NB4 (cell line): ENCODE data around the gene LRMDA.
"Not testable (repeated sequence)": the region's sequence is repeated elsewhere in the genome, so short reads cannot be mapped to it uniquely, and the experiment has no call there.

Experiments
- DNase-seq: peaks from one replicate; pipeline ENCODE4 v3.0.0; 2010; ENCODE audit warnings: low read depth
- H3K4me3 ChIP-seq: one replicate; pipeline ENCODE4 v1.5.1; 2011; ENCODE audit warnings: mild to moderate bottlenecking, low read depth, low read length, moderate library complexity
- MYC ChIP-seq: IDR thresholded peaks from 2 replicates; pipeline ENCODE4 v1.6.1; 2011; ENCODE audit warnings: low read depth, low read length
- POLR2A ChIP-seq: IDR thresholded peaks from 2 replicates; pipeline ENCODE4 v1.6.1; 2011; ENCODE audit warnings: mild to moderate bottlenecking; ENCODE audit not compliant: insufficient read length; ENCODE audit errors: extremely low read depth
- TF ChIP-seq, protein P1 (sequence below): IDR thresholded peaks from one replicate; pipeline ENCODE4 v1.5.1; 2012; ENCODE audit warnings: low read depth, low read length
- TF ChIP-seq, protein P2 (sequence below): IDR thresholded peaks from 2 replicates; pipeline ENCODE4 v1.6.1; 2011; ENCODE audit warnings: low read depth, low read length

LRMDA gene

DNA sequence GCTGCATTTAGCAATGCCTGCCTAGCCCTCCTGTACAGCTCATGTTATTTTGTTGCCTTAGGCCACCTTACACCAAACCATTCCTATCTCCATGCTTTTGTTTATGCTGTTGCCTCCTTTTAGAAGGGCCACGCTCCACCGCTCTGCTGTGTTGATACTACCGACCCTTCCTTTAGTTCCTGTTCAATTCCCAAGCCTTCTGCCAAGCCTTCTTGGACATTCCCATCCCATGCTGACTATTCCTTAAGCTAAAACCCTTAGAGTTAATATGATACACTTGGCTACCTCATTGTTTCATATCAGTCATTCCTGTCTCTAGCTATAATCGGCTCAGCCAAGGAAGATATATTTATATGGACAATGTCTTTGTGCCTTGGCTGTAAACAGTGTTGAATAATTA, 705.5 kb downstream of the LRMDA start:
- H3K4me3 ChIP-seq: no peak overlapping the region
- DNase-seq: no peak
- TF ChIP-seq, protein P1, sequence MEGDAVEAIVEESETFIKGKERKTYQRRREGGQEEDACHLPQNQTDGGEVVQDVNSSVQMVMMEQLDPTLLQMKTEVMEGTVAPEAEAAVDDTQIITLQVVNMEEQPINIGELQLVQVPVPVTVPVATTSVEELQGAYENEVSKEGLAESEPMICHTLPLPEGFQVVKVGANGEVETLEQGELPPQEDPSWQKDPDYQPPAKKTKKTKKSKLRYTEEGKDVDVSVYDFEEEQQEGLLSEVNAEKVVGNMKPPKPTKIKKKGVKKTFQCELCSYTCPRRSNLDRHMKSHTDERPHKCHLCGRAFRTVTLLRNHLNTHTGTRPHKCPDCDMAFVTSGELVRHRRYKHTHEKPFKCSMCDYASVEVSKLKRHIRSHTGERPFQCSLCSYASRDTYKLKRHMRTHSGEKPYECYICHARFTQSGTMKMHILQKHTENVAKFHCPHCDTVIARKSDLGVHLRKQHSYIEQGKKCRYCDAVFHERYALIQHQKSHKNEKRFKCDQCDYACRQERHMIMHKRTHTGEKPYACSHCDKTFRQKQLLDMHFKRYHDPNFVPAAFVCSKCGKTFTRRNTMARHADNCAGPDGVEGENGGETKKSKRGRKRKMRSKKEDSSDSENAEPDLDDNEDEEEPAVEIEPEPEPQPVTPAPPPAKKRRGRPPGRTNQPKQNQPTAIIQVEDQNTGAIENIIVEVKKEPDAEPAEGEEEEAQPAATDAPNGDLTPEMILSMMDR: no peak
- TF ChIP-seq MYC: no peak
- TF ChIP-seq, protein P2, sequence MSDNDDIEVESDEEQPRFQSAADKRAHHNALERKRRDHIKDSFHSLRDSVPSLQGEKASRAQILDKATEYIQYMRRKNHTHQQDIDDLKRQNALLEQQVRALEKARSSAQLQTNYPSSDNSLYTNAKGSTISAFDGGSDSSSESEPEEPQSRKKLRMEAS: no peak

DNA sequence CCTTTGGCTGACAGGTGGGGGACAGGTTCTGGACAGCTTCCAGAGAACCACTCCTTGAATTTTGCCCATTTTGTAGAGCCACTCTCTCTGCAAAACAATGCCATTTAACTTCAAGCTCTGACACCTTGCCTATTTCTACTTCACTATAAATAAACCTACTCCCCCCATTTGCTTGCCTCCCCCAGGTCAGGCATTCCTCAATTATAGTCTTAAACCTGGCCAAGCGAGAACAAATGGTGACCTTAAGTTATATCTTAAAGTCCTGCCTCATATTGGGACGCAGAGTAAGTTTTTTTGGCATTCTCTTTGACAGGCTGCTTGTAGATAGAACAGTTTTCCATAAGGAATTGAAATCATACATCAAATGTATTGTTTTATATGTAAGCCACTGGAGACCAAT, 706.9 kb downstream of the LRMDA start:
- no peak for DNase-seq
- no peak overlapping the region for H3K4me3 ChIP-seq
- TF ChIP-seq, protein P2: no peak
- TF ChIP-seq, protein P1: no peak
- TF ChIP-seq POLR2A (no peak), MYC (no peak)

DNA sequence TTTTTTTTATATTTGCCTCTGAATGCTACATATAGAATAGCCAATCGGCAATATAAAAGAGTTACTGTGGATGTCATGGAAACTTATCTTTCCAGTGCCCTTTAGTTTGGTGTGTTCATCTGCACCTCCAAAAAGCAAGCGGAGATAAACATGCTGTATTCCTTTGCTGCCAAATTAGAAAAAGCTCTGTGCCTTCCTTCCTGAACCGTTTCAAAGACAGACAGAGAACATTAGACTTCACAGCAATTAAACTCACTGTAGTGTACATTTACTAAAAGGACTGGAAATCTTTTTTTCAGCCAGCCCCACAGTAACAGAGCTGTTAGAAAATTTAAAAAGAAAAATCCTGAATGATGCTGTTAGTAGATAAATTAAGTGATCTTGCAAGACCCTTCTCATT, 707.5 kb downstream of the LRMDA start:
- no peak for DNase-seq
- TF ChIP-seq MYC (no peak), POLR2A (no peak)
- TF ChIP-seq, protein P1: no peak
- TF ChIP-seq, protein P2: no peak
- H3K4me3 ChIP-seq: no peak overlapping the region

DNA sequence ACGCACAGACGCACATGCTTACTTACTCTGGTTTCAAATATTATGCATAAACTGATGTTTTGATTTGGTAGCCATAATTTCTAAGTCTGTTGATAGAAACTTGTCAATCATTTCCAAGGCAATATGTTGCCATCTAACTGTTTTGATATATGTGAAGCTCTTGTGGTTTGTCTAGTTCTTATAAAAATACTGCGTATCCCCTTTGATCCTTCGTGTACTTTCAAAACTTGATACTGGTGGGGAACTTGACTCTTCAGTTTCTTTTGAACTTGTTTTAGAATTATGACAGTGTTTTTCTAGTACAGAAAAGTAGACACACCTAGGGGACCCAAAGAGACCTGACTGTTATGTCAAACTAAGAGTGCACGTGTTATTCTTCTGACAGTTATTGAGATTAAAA, 708.0 kb downstream of the LRMDA start:
- TF ChIP-seq POLR2A (no peak), MYC (no peak)
- TF ChIP-seq, protein P2: no peak
- TF ChIP-seq, protein P1: no peak
- no peak for DNase-seq
- H3K4me3 ChIP-seq: no peak overlapping the region

DNA sequence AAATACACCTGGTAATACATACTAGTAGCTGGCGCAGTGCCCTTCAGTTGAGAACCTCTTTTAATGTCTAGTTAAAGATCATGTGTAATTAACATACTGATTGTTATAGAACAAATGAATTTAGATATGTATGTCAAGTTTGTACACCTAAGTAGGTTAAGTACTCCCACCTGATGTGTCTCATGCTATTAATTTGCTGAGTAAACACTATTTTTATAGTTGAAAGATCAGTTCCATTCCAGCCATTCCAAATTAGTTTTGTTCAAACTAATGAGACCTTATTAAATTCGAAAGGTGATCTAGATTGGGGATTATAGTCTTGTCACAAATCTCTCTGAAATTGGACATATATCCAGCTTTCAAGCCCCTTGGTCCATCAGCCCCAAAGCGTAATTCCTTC, 710.0 kb downstream of the LRMDA start:
- DNase-seq: no peak
- no peak for TF ChIP-seq MYC
- TF ChIP-seq, protein P1: no peak
- TF ChIP-seq, protein P2: no peak
- TF ChIP-seq POLR2A: no peak
- no peak overlapping the region for H3K4me3 ChIP-seq

DNA sequence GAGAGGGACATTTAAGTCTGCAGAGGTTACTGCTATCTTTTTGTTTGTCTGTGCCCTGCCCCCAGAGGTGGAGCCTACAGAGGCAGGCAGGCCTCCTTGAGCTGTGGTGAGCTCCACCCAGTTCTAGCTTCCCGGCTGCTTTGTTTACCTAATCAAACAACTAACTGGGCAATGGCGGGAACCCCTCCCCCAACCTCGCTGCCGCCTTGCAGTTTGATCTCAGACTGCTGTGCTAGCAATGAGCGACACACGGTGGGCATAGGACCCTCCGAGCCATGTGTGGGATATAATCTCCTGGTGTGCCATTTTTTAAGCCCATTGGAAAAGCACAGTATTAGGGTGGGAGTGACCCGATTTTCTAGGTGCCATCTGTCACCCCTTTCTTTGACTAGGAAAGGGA, 716.8 kb downstream of the LRMDA start:
- not testable (repeated sequence) for H3K4me3 ChIP-seq, DNase-seq
